ENCODE measurements around the gene RHBDF1.

DNA sequence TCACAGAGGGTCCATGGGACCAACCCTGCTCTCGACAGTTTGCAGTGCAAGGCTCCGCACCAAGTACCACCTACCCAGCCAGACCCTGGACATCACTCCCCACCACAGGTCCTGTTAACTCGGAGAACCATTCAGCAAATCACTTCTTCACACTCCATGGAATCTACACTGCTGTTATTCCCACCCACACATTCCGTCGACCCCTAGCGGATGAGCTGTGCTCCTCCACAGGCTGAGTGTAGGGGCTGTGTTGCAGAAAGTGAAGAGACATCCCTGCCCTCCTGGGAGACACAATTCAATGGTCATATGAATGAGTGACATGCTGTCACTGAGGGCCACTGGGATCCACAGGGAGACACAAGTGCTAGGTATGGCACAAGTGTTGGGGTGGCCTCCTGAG is 33.1 kb upstream of the RHBDF1 start:
- TF ChIP-seq, protein P1, sequence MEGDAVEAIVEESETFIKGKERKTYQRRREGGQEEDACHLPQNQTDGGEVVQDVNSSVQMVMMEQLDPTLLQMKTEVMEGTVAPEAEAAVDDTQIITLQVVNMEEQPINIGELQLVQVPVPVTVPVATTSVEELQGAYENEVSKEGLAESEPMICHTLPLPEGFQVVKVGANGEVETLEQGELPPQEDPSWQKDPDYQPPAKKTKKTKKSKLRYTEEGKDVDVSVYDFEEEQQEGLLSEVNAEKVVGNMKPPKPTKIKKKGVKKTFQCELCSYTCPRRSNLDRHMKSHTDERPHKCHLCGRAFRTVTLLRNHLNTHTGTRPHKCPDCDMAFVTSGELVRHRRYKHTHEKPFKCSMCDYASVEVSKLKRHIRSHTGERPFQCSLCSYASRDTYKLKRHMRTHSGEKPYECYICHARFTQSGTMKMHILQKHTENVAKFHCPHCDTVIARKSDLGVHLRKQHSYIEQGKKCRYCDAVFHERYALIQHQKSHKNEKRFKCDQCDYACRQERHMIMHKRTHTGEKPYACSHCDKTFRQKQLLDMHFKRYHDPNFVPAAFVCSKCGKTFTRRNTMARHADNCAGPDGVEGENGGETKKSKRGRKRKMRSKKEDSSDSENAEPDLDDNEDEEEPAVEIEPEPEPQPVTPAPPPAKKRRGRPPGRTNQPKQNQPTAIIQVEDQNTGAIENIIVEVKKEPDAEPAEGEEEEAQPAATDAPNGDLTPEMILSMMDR (IDR thresholded peaks at IDR 0.05): no peak
- TF ChIP-seq POLR2A (IDR thresholded peaks at IDR 0.05): no peak
